IMR-90 (cell line): Measurements from ENCODE around the gene RABGEF1. TPM values are rescaled to one million over a fixed set of nuclear protein-coding genes. Genes with fewer than 3 reads are reported as not detected.

ENCODE experiments used
- ATAC-seq: fragments of 200-7000 bp; cut with Tn5 transposase; 2 replicates; pipeline ENCODE4 v1.9.1; 2020; ENCODE audit warnings: low read depth, mild to moderate bottlenecking, moderate library complexity
- BruUV-seq: library from RNA; stranded (reverse); fragments of 400-500 nt; replicated peaks from 2 replicates; lab custom pipeline; 2021; lab: Mats Ljungman, UMichigan
- CTCF ChIA-PET: fragments of 300-600 bp; formaldehyde crosslinking; extraction: SDS; loops from one replicate; lab custom pipeline; 2021; ENCODE audit warnings: antibody characterized with exemption; lab: Yijun Ruan, JAX
- POLR2A ChIA-PET: fragments of 300-600 bp; sonication (Branson Sonifier 250); formaldehyde crosslinking; loops from one replicate; lab custom pipeline; 2022; ENCODE audit warnings: antibody characterized with exemption; ENCODE audit not compliant: unreplicated experiment; lab: Charles Lee
- DNase-seq: peaks from one replicate; pipeline ENCODE4 v3.0.0; 2013
- H2AFZ ChIP-seq: replicated peaks from 2 replicates; pipeline ENCODE3; 2013; ENCODE audit warnings: low read length, mild to moderate bottlenecking; ENCODE audit not compliant: poor library complexity
- H2AK5ac ChIP-seq: 2 replicates; pipeline ENCODE4 v1.6.1; 2013; ENCODE audit warnings: low read depth, low read length, inconsistent platforms
- H2AK9ac ChIP-seq: replicated peaks from 2 replicates; pipeline ENCODE3; 2013; ENCODE audit warnings: mild to moderate bottlenecking, low read depth, low read length, moderate library complexity; ENCODE audit not compliant: poor library complexity
- H2BK120ac ChIP-seq: 2 replicates; pipeline ENCODE4 v1.6.1; 2013; ENCODE audit warnings: low read depth, low read length, inconsistent platforms
- H2BK15ac ChIP-seq: 3 replicates; pipeline ENCODE4 v1.6.1; 2013; ENCODE audit warnings: low read depth, low read length, inconsistent platforms
- H2BK20ac ChIP-seq: 2 replicates; pipeline ENCODE4 v1.6.1; 2013; ENCODE audit warnings: low read depth, mild to moderate bottlenecking, inconsistent platforms, low read length, moderate library complexity
- H2BK5ac ChIP-seq: 2 replicates; pipeline ENCODE4 v1.6.1; 2013; ENCODE audit warnings: mild to moderate bottlenecking, low read depth, low read length, inconsistent platforms; ENCODE audit not compliant: poor library complexity, severe bottlenecking
- H3K14ac ChIP-seq: replicated peaks from 2 replicates; pipeline ENCODE4 v1.6.1; 2013; ENCODE audit warnings: low read depth, low read length, inconsistent platforms
- H3K18ac ChIP-seq: 2 replicates; pipeline ENCODE4 v1.6.1; 2013; ENCODE audit warnings: low read depth, low read length, control low read depth
- H3K23ac ChIP-seq: 2 replicates; pipeline ENCODE4 v1.6.1; 2013; ENCODE audit warnings: low read depth, low read length, inconsistent platforms
- H3K27ac ChIP-seq: 2 replicates; pipeline ENCODE4 v1.5.1; 2013; ENCODE audit warnings: mild to moderate bottlenecking, control low read depth, low read length; ENCODE audit not compliant: insufficient read depth
- H3K27me3 ChIP-seq: 2 replicates; pipeline ENCODE4 v1.6.1; 2013; ENCODE audit warnings: low read length; ENCODE audit not compliant: control insufficient read depth, insufficient read depth
- H3K36me3 ChIP-seq: 2 replicates; pipeline ENCODE4 v1.6.1; 2013; ENCODE audit warnings: low read length, mixed read lengths; ENCODE audit not compliant: control insufficient read depth, insufficient read depth
- H3K4ac ChIP-seq: 2 replicates; pipeline ENCODE4 v1.6.1; 2013; ENCODE audit warnings: low read depth, low read length, inconsistent platforms
- H3K4me1 ChIP-seq: 2 replicates; pipeline ENCODE4 v1.6.1; 2013; ENCODE audit warnings: low read length, mixed read lengths; ENCODE audit not compliant: control insufficient read depth, insufficient read depth
- H3K4me2 ChIP-seq: 2 replicates; pipeline ENCODE4 v1.6.1; 2013; ENCODE audit warnings: low read depth, mild to moderate bottlenecking, control low read depth, low read length, moderate library complexity
- H3K4me3 ChIP-seq: 2 replicates; pipeline ENCODE4 v1.5.1; 2013; ENCODE audit warnings: low read depth, mild to moderate bottlenecking, control low read depth, low read length, moderate library complexity; ENCODE audit not compliant: insufficient read depth
- H3K56ac ChIP-seq: 2 replicates; pipeline ENCODE4 v1.6.1; 2013; ENCODE audit warnings: low read length, inconsistent platforms; ENCODE audit not compliant: insufficient read depth; ENCODE audit errors: extremely low read depth
- H3K79me1 ChIP-seq, 2 experiments: 2 replicates each; pipeline ENCODE4 v1.6.1; 2013; ENCODE audit warnings: low read length in 2 of 2, inconsistent platforms in 1 of 2, low read depth in 1 of 2
- H3K9ac ChIP-seq: 2 replicates; pipeline ENCODE4 v1.6.1; 2013; ENCODE audit warnings: low read depth, low read length, control low read depth
- H3K9me1 ChIP-seq: 2 replicates; pipeline ENCODE4 v1.6.1; 2013; ENCODE audit warnings: low read length, inconsistent platforms; ENCODE audit not compliant: insufficient read depth
- H3K9me3 ChIP-seq: 2 replicates; pipeline ENCODE4 v1.6.1; 2013; ENCODE audit warnings: low read length; ENCODE audit not compliant: control insufficient read depth, insufficient read depth
- H4K20me1 ChIP-seq: 2 replicates; pipeline ENCODE4 v1.6.1; 2013; ENCODE audit warnings: low read length, inconsistent platforms; ENCODE audit not compliant: insufficient read depth
- H4K5ac ChIP-seq: 2 replicates; pipeline ENCODE4 v1.6.1; 2013; ENCODE audit warnings: mild to moderate bottlenecking, low read depth, low read length, control low read depth
- H4K8ac ChIP-seq, 2 experiments: 2 replicates each; pipeline ENCODE4 v1.6.1; 2013; ENCODE audit warnings: low read depth in 2 of 2, low read length in 2 of 2, control low read depth in 1 of 2, inconsistent platforms in 1 of 2
- H4K91ac ChIP-seq: 2 replicates; pipeline ENCODE4 v1.6.1; 2013; ENCODE audit warnings: low read depth, low read length, inconsistent platforms; ENCODE audit not compliant: insufficient read depth
- MAFK ChIP-seq: IDR thresholded peaks from 2 replicates; pipeline ENCODE4 v1.6.1; 2012; ENCODE audit warnings: low read depth, low read length, improper control_type of control experiment
- MXI1 ChIP-seq: IDR thresholded peaks from 2 replicates; pipeline ENCODE4 v1.6.1; 2012; ENCODE audit warnings: low read depth, mild to moderate bottlenecking, low read length, moderate library complexity, borderline replicate concordance
- WGBS, 2 experiments: methylation state at CpG; one replicate each; pipeline versions ENCODE4 v1.1.5 to v1.1.7; 2013; ENCODE audit warnings: missing lambda C conversion rate in 2 of 2; ENCODE audit not compliant: insufficient read length in 1 of 2; ENCODE audit errors: extremely low coverage in 2 of 2; 5-methylcytosine and 5-hydroxymethylcytosine counted together
- dilution Hi-C: fragments of 300-500 bp; cut with HindIII; formaldehyde crosslinking; loops from one replicate; pipeline ENCODE4 v1.14.3; 2018; ENCODE audit warnings: low sequenced_read_pairs; ENCODE audit not compliant: unreplicated experiment
- in situ Hi-C: fragments of 300-500 bp; cut with MboI; formaldehyde crosslinking; loops from 3 replicates; pipeline ENCODE4 v1.14.3; 2019; ENCODE audit warnings: low sequenced_read_pairs, inconsistent platforms, mixed read lengths
- intact Hi-C: fragments of 100-400 bp; cut with micrococcal nuclease; formaldehyde crosslinking; loops from 2 replicates; pipeline ENCODE4 v1.10.0; 2022
- polyA plus RNA-seq, 3 experiments: library from polyadenylated mRNA; depleted of rRNA; stranded (reverse); fragments of >200 nt; gene quantifications; 2 replicates each; pipeline ENCODE4 v1.2.3, GENCODE V29; 2012; ENCODE audit warnings: low replicate concordance in 1 of 3
- total RNA-seq: library from RNA; depleted of rRNA; stranded (reverse); fragments of >200 nt; gene quantifications from 2 replicates; pipeline ENCODE4 v1.2.3, GENCODE V29; 2012
- TF ChIP-seq, protein P1 (sequence below): fragments of 150-350 bp; IDR thresholded peaks from 2 replicates; pipeline ENCODE4 v1.6.1; 2017; ENCODE audit warnings: mild to moderate bottlenecking, antibody characterized with exemption, low read length, low read depth

The RABGEF1 gene
- total and polyA plus RNA-seq, 2 of the 4 experiments (the other 2 are of a cell fraction), result 34.9 to 56.6 TPM

DNA sequence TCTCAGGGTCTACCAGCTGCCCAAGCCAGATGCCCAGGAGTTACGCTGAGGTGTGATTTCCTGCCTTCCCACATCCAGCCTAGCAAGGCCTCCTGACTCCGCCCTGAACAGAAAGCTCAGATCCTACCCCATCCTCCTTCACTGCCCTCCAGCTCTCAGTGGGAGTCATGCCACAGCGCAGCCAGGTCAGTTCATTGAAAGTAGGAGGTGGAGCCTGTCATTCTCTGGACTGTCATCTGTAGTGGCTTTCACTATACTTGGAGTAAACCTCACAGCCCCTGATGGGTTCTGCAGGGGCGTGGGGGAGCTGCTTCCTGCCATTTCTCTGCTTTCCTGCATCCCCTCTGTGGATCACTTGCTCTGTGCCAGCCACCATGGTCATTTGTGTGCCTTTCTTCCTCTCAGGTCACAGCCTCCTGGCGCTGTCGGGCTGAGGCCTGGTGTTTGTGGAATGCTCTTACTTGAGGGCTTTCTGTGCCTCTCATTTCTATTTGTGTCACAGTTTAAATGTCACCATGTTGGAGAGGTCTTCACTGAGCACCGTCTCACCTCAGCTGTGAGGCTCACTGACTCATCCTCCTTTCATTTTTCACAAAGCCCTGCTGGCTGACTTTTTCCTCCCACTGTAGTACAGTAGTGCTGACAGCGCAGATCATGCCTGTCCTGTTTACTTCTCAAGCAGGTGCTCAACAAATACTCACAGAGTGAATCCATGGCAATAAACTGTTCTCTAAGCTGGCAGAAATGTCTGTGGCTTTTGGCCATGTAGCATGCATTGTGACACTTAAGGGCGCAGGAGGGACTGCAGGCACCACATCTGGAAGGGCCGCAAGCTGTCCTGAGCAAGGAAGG is 119.5 kb downstream of the RABGEF1 start:
- TF ChIP-seq MXI1 (no peak), MAFK (peak; percentile 51)
- TF ChIP-seq, protein P1, sequence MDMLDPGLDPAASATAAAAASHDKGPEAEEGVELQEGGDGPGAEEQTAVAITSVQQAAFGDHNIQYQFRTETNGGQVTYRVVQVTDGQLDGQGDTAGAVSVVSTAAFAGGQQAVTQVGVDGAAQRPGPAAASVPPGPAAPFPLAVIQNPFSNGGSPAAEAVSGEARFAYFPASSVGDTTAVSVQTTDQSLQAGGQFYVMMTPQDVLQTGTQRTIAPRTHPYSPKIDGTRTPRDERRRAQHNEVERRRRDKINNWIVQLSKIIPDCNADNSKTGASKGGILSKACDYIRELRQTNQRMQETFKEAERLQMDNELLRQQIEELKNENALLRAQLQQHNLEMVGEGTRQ, result no peak
- H3K56ac ChIP-seq, result no peak overlapping the region
- no peak overlapping the region for H2BK20ac ChIP-seq
- H3K27me3 ChIP-seq, result no peaks in the 10 kb centered on the region
- H2BK120ac ChIP-seq, result no peak overlapping the region
- ChIA-PET POLR2A (interaction anchor here (0.5 kb wide), 1 partner anchor 31 kb away, joined by 5 read pairs; no protein-coding TSS in a partner anchor), CTCF (interaction anchor here (1.0 kb wide), 1 partner anchor 13 kb away, joined by 3 read pairs; no protein-coding TSS in a partner anchor)
- H3K27ac ChIP-seq, result no peak overlapping the region
- H3K79me1 ChIP-seq, result no peaks in the 10 kb centered on the region
- H3K36me3 ChIP-seq, result no peaks in the 10 kb centered on the region; the same call in 1 of the 2 replicates
- no peak overlapping the region for H3K9ac ChIP-seq
- no peak overlapping the region for H2BK15ac ChIP-seq
- no peak overlapping the region for H3K4me3 ChIP-seq
- dilution Hi-C loops, result no loop called here
- H3K14ac ChIP-seq, result no peak overlapping the region
- intact Hi-C loops, result no loop called here
- H3K18ac ChIP-seq, result no peak overlapping the region
- H3K9me3 ChIP-seq, result no peaks in the 10 kb centered on the region
- no peaks in the 10 kb centered on the region for H4K20me1 ChIP-seq
- no peaks in the 10 kb centered on the region; the same call in none of the 2 replicates for H3K9me1 ChIP-seq
- BruUV-seq, result no TSS peak
- no peak overlapping the region for H2AK5ac ChIP-seq
- H3K4me2 ChIP-seq, result no peak overlapping the region
- H2BK5ac ChIP-seq, result no peak overlapping the region
- no peak overlapping the region for H3K4ac ChIP-seq
- no peak overlapping the region for H2AK9ac ChIP-seq
- WGBS, 2 experiments, result 93% methylated on average over 2 of the region's 10 CpGs; no CpG with 5 or more reads in 1 of the 2 experiments
- H4K8ac ChIP-seq, result no peak overlapping the region
- no peak overlapping the region for H4K5ac ChIP-seq
- peak overlapping the region; percentile 56 for H2AFZ ChIP-seq
- ATAC-seq, result peak; percentile 64
- DNase-seq, result peak; percentile 42
- H3K4me1 ChIP-seq, result peaks cover 3% of the 10 kb centered on the region
- in situ Hi-C loops, result no loop called here
- H3K23ac ChIP-seq, result no peak overlapping the region
- no peak overlapping the region for H4K91ac ChIP-seq
